ENCODE data around the gene EFCAB11. TPM values are rescaled to one million over a fixed set of nuclear protein-coding genes. Genes with fewer than 3 reads are reported as not detected.

Gene EFCAB11
- total and polyA plus RNA-seq, 2 experiments from 2014 or later = 7.7 to 24.6 TPM

GRCh38 chr14:89908712-89909450, 45.6 kb downstream of the EFCAB11 start (continued):
- TF ChIP-seq POLR2AphosphoS5 (IDR thresholded peaks at IDR 0.05; ENCODE audit: low read depth) (no peak), CTCF (conservative IDR thresholded peaks at IDR 0.05; ENCODE audit: low read depth in 2 of 2) (no peak), EZH2 (IDR thresholded peaks at IDR 0.05; ENCODE audit: low read depth, unreplicated experiment) (no peak), STAT1 (IDR thresholded peaks at IDR 0.05; ENCODE audit: unreplicated experiment) (no peak), ZNF331 (CRISPR knock-in tag; IDR thresholded peaks at IDR 0.05; ENCODE audit: low read depth) (no peak)

- Histone ChIP-seq H3K36me3 (ENCODE audit: insufficient read depth) (no peaks in the 10 kb centered on the region), H3K9me2 (ENCODE audit: insufficient read depth) (no peaks in the 10 kb centered on the region), H3K27ac (ENCODE audit: low read depth) (no peak overlapping the region), H3K4me1 (ENCODE audit: insufficient read depth) (peaks cover 26% of the 10 kb centered on the region), H3K27me3 (ENCODE audit: insufficient read depth) (no peaks in the 10 kb centered on the region), H2AFZ (no peak overlapping the region), H3F3A (replicated peaks; ENCODE audit: low read depth) (no peaks in the 10 kb centered on the region), H3K4me3 (no peak overlapping the region), H3K79me2 (replicated peaks; ENCODE audit: insufficient read depth) (no peaks in the 10 kb centered on the region), H3K4me2 (no peak overlapping the region), H4K20me1 (replicated peaks; ENCODE audit: insufficient read depth) (no peaks in the 10 kb centered on the region)
- Mint-ChIP-seq H3K27me3 (ENCODE audit: insufficient read depth, low read depth, poor library complexity) (peaks cover 9% of the 10 kb centered on the region), H3K4me3 (no peak overlapping the region), H3K9me3 (no peaks in the 10 kb centered on the region), H3K36me3 (ENCODE audit: low read depth) (no peaks in the 10 kb centered on the region), H3K4me1 (peaks cover 50% of the 10 kb centered on the region), H3K27ac (no peak overlapping the region)
- ATAC-seq (no peak), DNase-seq (ENCODE audit: low spot score) (peak; percentile 11)
- TF ChIP-seq ZNF114 (CRISPR knock-in tag; IDR thresholded peaks at IDR 0.05) (no peak), CTCF (conservative IDR thresholded peaks at IDR 0.05; ENCODE audit: low read depth in 2 of 2) (no peak), NANOG (IDR thresholded peaks at IDR 0.05; ENCODE audit: borderline replicate concordance) (no peak), POLR2AphosphoS5 (IDR thresholded peaks at IDR 0.05; ENCODE audit: low read depth) (no peak), JUNB (IDR thresholded peaks at IDR 0.05; ENCODE audit: unreplicated experiment) (no peak), STAT1 (IDR thresholded peaks at IDR 0.05; ENCODE audit: unreplicated experiment) (no peak), ZNF331 (CRISPR knock-in tag; IDR thresholded peaks at IDR 0.05; ENCODE audit: low read depth) (no peak), ZNF462 (CRISPR knock-in tag; IDR thresholded peaks at IDR 0.05) (no peak), CREB1 (CRISPR knock-in tag; IDR thresholded peaks at IDR 0.05; ENCODE audit: low read depth) (no peak)
Observed at GRCh38 chr14:89907655-89908054, 46.9 kb downstream of the EFCAB11 start.

Measured in GM23338 (cell line).